DMS153 treated with DMSO at 0.1 percent for 48 hours (cell line): ENCODE measurements around the gene HTRA2.
A peak's percentile ranks its signal among the peaks of the same experiment; 100 is the strongest.
"Not testable (repeated sequence)": the region's sequence is repeated elsewhere in the genome, so short reads cannot be mapped to it uniquely, and the experiment has no call there.

Source experiments
- DNase-seq: peaks from one replicate; lab custom pipeline; 2025; ENCODE audit not compliant: unreplicated experiment; lab: John Stamatoyannopoulos, UW

HTRA2 gene

DNA sequence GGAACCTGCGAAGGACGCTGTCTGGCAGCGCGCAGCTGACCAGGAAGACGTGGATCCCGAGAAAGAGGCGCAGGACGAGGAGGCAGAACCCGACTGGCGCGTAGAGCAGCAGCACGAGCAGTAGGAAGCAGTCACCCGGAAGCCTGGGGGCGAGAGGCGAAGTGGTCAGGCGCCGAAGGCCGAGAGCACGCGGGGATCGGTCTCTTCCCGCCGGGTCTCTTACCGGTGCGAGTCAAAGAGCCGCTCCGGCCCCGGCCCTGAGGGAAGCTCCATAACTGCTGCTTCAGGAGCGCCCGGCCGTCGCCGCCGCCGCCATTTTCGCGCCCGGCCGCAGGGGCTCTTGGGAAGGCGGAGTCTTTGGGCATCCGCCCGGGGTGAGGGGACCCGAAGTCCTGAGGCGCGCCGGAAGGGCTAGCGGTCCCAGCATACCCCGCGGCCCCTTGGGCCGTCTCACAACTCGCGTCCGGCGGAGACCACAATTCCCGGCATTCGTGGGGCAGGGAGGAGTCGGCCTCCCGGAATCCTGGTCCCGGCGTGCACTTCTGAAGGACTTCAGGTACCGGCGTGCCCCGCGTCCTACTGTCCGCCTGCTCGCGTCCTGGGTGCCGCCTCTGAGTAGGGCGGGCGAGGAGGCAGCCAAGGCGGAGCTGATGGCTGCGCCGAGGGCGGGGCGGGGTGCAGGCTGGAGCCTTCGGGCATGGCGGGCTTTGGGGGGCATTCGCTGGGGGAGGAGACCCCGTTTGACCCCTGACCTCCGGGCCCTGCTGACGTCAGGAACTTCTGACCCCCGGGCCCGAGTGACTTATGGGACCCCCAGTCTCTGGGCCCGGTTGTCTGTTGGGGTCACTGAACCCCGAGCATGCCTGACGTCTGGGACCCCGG is at the start of gene HTRA2, which contains the start of gene AUP1:
HTRA2 (plus strand) TSS at position 577 of the 882 bp plus-strand sequence; CDS start at position 651, 74 bp downstream.
AUP1 (minus strand) TSS at position 350 of the 882 bp plus-strand sequence; CDS start at position 273, 77 bp downstream.
- peak; percentile 90 for DNase-seq

DNA sequence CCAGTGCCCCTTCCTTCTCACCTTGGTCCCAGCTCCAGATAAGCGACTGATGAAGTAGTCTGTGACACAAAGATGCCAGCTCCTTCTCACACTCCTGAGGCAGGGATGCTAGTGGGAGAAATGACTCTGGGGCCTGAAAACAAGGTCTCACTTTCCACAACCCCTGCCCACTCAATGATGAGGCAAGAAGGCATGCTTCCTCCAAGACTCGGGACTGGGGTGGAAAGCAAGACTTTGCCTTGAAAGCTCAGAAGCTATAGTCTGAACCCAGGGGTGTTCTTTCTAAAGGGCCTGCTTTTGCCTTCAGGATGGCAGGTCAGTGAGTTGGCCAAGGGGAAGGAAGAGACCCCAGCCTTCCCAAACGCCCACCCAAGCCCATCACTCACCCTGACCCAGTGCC is 48.3 kb upstream of the HTRA2 start:
- DNase-seq = no peak

DNA sequence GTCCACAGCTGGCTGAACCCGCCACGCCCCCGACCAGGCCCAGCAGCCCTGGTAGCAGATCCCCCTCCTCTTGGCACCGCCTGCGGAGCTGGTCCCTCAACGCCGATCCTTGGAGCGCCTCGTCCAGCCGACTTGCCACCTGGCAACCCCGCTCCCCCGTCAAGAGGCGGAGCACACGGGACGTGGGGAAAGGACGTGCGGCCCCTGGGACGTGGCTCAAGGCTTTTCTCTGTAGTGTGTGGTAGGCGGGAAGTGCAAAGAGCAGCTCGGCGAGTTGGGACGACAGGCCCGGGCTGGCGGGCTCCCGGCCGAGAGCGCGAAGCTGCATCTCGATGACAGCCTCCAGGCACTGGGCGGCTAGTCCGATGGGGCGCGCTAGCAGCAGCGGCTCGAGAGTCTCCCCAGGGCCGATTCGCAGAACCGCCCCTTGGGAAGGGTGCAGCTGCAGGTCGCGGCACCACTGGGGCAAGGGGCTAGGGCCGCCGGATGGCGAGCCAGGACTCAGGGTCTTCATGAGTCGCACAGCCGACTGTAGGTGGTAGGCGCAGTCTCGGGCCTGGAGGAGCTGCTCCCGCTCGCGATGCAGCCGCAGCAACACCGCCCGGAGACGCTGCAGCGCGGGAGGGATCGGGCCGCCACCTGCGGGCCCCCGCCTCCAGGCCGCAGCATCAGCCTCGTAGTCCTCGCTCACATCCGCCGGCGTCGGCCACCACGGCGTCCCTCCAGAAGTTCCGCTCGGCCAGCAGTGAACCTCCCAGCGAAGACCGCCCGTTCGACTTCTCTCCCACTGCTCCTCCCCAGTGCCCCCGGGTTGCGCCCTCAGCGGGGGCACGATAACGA is 47.6 kb upstream of the HTRA2 start:
- DNase-seq = no peak

- peak; percentile 98 for DNase-seq
Observed at GRCh38 chr2:74482801-74483674, 46.7 kb upstream of the HTRA2 start, which contains the start of the genes CCDC142 and TTC31. Gene CCDC142 (minus strand): TSS chr2:74482998. CDS start chr2:74482837, 161 bp downstream. Gene TTC31 (plus strand): TSS chr2:74483081. CDS start chr2:74483096, 15 bp downstream.

- not testable (repeated sequence) for DNase-seq
Observed at GRCh38 chr2:74483675-74484164, 46.0 kb upstream of the HTRA2 start.

- DNase-seq = no peak
Observed at GRCh38 chr2:74486141-74486540, 43.6 kb upstream of the HTRA2 start.

- DNase-seq = no peak
Observed at GRCh38 chr2:74488643-74489481, 40.9 kb upstream of the HTRA2 start.

DNA sequence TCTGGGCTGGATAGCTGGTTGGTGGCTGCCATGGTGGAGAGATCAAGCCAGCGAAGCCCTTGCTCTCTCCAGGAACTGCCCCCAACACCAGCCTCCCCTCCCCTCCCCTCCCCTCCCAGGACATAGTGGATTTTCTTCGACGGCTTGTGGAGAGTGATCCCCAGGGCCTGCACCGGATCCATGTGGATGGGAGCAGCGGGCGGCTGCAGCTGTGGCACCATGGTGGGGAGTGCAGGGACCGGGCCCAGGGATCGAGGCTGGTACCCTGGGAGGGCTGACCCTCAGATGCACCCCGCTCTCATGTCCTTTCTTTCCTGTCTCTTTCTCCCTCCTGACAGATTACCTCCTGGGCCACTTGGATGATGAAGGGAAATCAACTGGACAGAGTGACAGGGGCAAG is 39.8 kb upstream of the HTRA2 start:
- DNase-seq = no peak

GRCh38 chr2:74491648-74492544 is 37.8 kb upstream of the HTRA2 start:
- no peak for DNase-seq

DNA sequence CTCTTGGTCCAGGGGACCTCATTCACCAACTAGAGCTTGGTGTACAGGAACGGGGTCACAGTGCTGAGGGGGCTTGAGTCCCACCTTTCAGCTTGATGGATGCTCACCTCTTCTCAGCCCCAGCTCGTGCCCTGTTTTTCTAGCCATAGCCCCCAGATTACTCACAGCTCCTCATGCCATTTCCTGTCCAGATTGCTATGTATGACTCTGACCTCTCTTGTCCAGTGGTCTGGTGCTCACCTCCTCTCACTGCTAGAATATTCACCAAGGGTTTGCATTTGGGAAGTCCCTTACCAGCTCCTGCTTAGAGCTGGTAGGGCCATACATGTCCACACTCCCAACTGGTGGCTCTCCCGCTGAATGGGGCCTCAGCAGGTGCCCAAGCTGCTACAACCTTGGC is 36.2 kb upstream of the HTRA2 start:
- no peak for DNase-seq

- no peak for DNase-seq
Observed at GRCh38 chr2:74495440-74495839, 34.3 kb upstream of the HTRA2 start.

- DNase-seq = no peak
Observed at GRCh38 chr2:74496997-74497776, 32.5 kb upstream of the HTRA2 start.

GRCh38 chr2:74497777-74498499 is 31.8 kb upstream of the HTRA2 start:
- DNase-seq = peak; percentile 41

GRCh38 chr2:74498500-74499266 is 31.1 kb upstream of the HTRA2 start:
- no peak for DNase-seq

- no peak for DNase-seq
Observed at GRCh38 chr2:74499267-74499939, 30.3 kb upstream of the HTRA2 start, which contains the start of gene LBX2. Gene LBX2 (minus strand): TSS chr2:74499603. CDS start chr2:74499537, 66 bp downstream.
